Tibial nerve (tissue), 4 donors: ENCODE results near the gene ATP9B.

Experiments used
- EP300 ChIP-seq, 2 donors: sonication (generic); formaldehyde crosslinking; IDR thresholded peaks; one replicate each; pipeline ENCODE4 v1.6.1; 2017; ENCODE audit warnings: antibody characterized with exemption in 2 of 2, mild to moderate bottlenecking in 1 of 2
- POLR2A ChIP-seq, 2 donors: fragments of 450-650 bp; IDR thresholded peaks; one replicate each; pipeline ENCODE4 v1.6.1; 2017; ENCODE audit warnings: antibody characterized with exemption in 2 of 2, mild to moderate bottlenecking in 2 of 2, moderate library complexity in 2 of 2
- TF ChIP-seq, protein P1 (sequence below), 5 experiments: fragments of 200-600 bp in 3 of 5; fragments of 450-650 bp in 2 of 5; sonication (generic) in 3 of 5; IDR thresholded peaks; one replicate each; pipeline ENCODE4 v1.5.1; 2016 to 2019; ENCODE audit warnings: antibody characterized with exemption in 5 of 5, mild to moderate bottlenecking in 3 of 5, moderate library complexity in 2 of 5

DNA sequence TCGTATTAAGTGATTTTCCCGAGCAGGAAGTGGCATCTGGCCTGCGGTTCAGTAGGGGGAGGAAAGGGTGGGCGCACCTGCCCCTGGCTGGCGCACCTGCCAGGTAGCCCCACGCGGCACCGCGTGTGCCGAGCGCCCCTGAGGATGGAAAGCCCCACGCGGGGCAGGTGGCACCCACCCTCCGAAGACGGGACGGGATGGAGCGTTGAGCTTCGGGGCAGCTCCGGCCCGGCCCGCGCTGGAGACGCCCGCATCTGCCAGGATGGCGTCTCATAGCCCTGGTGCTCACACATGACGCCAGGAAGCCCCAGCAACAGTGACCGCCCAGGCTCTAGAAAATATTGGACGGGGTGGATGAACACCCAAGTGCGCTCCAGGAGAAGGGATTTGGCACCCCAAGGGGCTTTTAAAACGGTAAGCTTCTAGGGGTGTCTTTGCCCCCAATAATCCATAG lies 324.0 kb downstream of the ATP9B start:
- TF ChIP-seq POLR2A (IDR thresholded peaks at IDR 0.05) (no peak), EP300 (IDR thresholded peaks at IDR 0.05) (no peak)
- TF ChIP-seq, protein P1, sequence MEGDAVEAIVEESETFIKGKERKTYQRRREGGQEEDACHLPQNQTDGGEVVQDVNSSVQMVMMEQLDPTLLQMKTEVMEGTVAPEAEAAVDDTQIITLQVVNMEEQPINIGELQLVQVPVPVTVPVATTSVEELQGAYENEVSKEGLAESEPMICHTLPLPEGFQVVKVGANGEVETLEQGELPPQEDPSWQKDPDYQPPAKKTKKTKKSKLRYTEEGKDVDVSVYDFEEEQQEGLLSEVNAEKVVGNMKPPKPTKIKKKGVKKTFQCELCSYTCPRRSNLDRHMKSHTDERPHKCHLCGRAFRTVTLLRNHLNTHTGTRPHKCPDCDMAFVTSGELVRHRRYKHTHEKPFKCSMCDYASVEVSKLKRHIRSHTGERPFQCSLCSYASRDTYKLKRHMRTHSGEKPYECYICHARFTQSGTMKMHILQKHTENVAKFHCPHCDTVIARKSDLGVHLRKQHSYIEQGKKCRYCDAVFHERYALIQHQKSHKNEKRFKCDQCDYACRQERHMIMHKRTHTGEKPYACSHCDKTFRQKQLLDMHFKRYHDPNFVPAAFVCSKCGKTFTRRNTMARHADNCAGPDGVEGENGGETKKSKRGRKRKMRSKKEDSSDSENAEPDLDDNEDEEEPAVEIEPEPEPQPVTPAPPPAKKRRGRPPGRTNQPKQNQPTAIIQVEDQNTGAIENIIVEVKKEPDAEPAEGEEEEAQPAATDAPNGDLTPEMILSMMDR (IDR thresholded peaks at IDR 0.05): no peak
